ENCODE measurements around the gene PRKCD. TPM values are rescaled to one million over a fixed set of nuclear protein-coding genes. Genes with fewer than 3 reads are reported as not detected.
"Not testable (repeated sequence)": the region's sequence is repeated elsewhere in the genome, so short reads cannot be mapped to it uniquely, and the experiment has no call there.

The PRKCD gene
- total RNA-seq, 1 donor from 2014 or later, result 11.0 TPM

- DNase-seq, result no peak
These were observed 20.8 kb upstream of the PRKCD start for GRCh38 chr3:53139906-53140846.

GRCh38 chr3:53140847-53141845, 19.9 kb upstream of the PRKCD start:
- DNase-seq, result no peak

- DNase-seq, result no peak
These were observed 18.0 kb upstream of the PRKCD start for GRCh38 chr3:53142986-53143385.

- no peak for DNase-seq
These were observed 16.6 kb upstream of the PRKCD start for GRCh38 chr3:53144446-53144845.

GRCh38 chr3:53144862-53145712, 15.9 kb upstream of the PRKCD start:
- DNase-seq, result no peak

- no peak for DNase-seq
These were observed 15.3 kb upstream of the PRKCD start for GRCh38 chr3:53145713-53146080.

- DNase-seq, result no peak
These were observed 14.6 kb upstream of the PRKCD start for GRCh38 chr3:53146319-53146891.

- DNase-seq, result no peak
These were observed 13.7 kb upstream of the PRKCD start for GRCh38 chr3:53147151-53147902.

- no peak for DNase-seq
These were observed 13.1 kb upstream of the PRKCD start for GRCh38 chr3:53147903-53148400.

- DNase-seq, result no peak
These were observed 11.9 kb upstream of the PRKCD start for GRCh38 chr3:53149006-53149690.

GRCh38 chr3:53149699-53150098, 11.3 kb upstream of the PRKCD start:
- no peak for DNase-seq

GRCh38 chr3:53150247-53151085, 10.5 kb upstream of the PRKCD start:
- DNase-seq, result no peak

GRCh38 chr3:53151086-53151438, 9.9 kb upstream of the PRKCD start:
- DNase-seq, result not testable (repeated sequence)

GRCh38 chr3:53151465-53151864, 9.5 kb upstream of the PRKCD start:
- DNase-seq, result no peak

GRCh38 chr3:53151870-53152660, 8.9 kb upstream of the PRKCD start:
- no peak for DNase-seq

- no peak for DNase-seq
These were observed 7.7 kb upstream of the PRKCD start for GRCh38 chr3:53153264-53153823.

GRCh38 chr3:53153980-53154379, 7.0 kb upstream of the PRKCD start:
- DNase-seq, result no peak

- DNase-seq, result no peak
These were observed 6.1 kb upstream of the PRKCD start for GRCh38 chr3:53154881-53155285.
